ENCODE data around the gene KLHDC7B.
"Not testable (repeated sequence)": the region's sequence is repeated elsewhere in the genome, so short reads cannot be mapped to it uniquely, and the experiment has no call there.

KLHDC7B gene

DNA sequence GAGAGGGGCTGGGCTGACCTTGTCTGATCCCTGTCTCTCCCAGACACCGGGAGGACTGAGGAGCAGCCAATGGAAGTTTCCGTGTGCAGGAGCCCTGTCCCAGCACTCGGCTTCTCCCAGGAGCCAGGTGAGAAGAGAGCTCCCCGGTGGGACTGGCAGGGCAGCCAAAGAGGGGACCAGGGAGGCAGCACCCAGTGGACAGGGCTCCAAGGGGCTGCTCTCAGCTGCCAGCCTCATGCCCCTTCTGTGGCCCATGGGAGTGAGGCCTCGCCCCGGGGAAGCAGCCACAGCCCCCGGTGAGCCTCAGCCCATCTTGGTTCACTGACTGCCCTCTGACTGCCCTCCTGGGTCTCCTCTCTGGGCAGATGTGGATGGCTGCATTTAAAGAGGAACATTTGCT, 27.1 kb upstream of the KLHDC7B start:
- no peak for FAIRE-seq

- no peak for FAIRE-seq
Observed at GRCh38 chr22:50519151-50519550, 26.5 kb upstream of the KLHDC7B start.

DNA sequence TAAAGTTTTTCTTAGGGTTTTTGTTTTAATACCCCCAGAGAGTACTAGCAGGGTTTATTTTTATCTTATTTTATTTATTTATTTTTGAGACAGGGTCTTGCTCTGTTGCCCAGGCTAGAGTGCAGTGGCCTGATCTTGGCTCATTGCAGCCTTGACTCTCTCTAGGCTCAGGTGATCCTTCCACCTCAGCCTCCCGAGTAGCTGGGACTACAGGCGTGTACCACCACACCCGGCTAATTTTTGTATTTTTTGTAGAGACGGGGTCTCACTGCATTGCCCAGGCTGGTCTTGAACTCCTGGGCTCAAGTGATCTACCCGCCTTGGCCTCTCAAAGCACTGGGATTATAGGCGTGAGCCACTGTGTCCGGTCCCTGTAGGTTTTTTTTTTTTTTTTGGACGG, 25.5 kb upstream of the KLHDC7B start:
- not testable (repeated sequence) for FAIRE-seq

DNA sequence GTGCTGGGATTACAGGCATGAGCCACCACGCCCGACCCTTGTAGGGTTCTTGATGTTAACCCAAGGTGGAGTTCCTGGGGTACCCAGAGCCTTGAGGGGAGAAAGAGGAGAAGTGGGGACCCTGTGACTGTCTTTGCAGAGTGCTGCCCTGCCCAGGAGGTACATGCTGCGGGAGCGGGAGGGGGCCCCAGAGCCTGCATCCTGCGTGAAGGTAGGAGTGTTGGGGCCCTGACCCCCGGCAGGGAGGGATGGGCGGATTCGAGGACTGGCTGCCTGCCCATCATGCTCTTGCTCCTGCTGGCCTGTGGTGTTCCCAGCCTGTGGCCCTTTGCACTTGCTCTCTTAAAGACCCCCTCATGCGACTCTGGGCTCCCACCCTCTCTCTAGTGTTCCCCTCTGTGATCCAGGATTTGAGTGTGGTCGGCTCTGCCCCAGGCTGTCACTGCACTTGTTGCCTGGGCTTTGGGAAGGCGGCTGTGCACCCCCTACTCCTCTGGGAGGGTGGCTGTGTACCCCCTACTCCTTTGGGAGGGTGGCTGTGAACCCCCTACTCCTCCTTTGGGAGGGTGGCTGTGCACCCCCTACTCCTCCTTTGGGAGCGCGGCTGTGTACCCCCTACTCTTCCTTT, 24.8 kb upstream of the KLHDC7B start:
- no peak for FAIRE-seq

- FAIRE-seq: no peak
Observed at GRCh38 chr22:50521710-50522109, 24.0 kb upstream of the KLHDC7B start.

DNA sequence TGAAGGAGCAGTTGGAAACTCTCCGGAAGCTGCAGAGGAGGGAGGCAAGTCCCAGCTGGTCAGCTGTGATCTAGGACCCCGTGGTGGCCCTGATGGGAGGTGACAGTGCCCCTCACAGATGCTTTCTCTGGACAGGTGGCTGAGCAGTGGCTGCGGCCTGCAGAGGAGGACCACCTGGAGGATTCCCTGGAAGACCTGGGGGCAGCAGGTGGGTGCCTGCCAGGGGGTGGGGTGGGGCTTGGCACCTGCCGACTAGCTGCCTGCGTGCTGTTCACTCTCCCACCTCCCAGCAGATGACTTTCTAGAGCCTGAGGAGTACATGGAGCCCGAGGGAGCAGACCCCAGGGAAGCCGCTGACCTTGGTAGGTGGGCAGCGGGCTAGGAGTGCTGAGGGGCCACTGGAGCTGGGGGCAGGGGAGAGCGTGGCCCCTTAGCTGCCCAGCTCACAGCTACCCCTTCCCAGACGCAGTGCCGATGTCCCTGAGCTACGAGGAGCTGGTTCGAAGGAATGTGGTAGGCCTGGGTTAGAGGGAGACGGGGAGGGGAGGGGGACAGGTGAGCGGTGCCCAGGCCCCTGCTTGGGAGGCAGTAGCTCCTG, 23.4 kb upstream of the KLHDC7B start:
- no peak for FAIRE-seq

DNA sequence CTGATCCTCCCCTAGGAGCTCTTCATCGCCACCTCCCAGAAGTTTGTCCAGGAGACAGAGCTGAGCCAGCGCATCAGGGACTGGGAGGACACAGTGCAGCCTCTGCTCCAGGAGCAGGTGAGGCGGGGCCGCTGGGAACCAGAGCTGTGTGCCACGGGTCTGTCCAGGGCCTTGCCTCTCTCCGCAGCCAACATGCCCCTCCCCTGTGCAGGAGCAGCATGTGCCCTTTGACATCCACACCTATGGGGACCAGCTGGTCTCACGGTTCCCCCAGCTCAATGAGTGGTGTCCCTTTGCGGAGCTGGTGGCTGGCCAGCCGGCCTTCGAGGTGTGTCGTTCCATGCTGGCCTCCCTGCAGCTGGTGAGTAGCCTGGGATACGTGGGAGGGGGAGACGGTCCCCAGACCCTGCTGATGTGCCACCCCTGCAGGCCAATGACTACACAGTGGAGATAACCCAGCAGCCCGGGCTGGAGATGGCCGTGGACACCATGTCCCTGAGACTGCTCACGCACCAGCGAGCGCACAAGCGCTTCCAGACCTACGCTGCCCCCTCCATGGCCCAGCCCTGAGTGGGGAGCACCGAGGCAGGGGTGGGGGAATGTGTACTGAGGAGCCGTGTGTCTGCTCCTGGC, 22.8 kb upstream of the KLHDC7B start:
- FAIRE-seq: no peak

GRCh38 chr22:50523458-50523805, 22.3 kb upstream of the KLHDC7B start:
- FAIRE-seq: no peak

GRCh38 chr22:50523806-50524675, 21.7 kb upstream of the KLHDC7B start:
- FAIRE-seq: no peak

GRCh38 chr22:50524676-50525103, 21.0 kb upstream of the KLHDC7B start:
- FAIRE-seq: no peak

GRCh38 chr22:50525104-50525857, 20.4 kb upstream of the KLHDC7B start, which contains the start of gene SCO2:
SCO2 (minus strand) TSS chr22:50525598; CDS start chr22:50524411, 1,187 bp downstream.
- FAIRE-seq: peak; percentile 16

- FAIRE-seq: no peak
Observed at GRCh38 chr22:50525858-50526107, 19.9 kb upstream of the KLHDC7B start.

GRCh38 chr22:50526108-50526833, 19.4 kb upstream of the KLHDC7B start:
- no peak for FAIRE-seq

GRCh38 chr22:50526834-50527801, 18.6 kb upstream of the KLHDC7B start:
- FAIRE-seq: no peak

DNA sequence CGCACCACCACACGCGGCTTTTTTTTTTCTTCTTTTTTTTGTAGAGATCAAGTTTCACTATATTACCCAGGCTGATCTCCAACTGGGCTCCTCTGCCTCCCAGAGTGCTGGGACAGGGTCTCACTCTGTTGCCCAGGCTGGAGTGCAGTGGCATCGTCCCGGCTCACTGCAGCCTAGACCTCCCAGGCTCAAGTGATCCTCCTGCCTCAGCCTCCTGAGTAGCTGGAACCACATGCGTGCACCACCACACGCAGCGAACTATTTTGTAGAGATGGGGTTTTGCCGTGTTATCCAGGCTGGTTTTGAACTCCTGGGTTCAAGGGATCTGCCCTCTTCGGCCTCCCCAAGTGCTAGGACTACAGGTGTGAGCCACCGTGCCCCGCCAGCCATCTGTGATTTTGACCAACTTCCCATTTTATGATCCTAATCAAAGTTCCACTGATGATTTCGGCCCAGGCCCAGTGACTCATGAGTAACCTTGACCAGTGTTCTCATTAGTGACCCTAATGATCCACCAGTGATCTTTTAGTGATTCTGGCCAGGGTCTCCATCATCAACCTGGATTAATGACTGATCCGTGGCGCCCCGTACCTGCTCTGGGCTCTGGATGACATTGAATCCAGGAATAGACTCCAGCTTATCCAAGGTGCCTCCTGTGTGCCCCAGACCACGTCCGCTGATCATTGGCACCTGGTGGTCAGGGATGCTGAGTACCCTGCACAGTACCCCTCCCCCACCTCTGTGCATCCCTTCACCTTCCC, 17.6 kb upstream of the KLHDC7B start:
- no peak for FAIRE-seq

- FAIRE-seq: no peak
Observed at GRCh38 chr22:50528682-50529415, 16.9 kb upstream of the KLHDC7B start.

GRCh38 chr22:50529416-50529896, 16.2 kb upstream of the KLHDC7B start:
- FAIRE-seq: no peak

DNA sequence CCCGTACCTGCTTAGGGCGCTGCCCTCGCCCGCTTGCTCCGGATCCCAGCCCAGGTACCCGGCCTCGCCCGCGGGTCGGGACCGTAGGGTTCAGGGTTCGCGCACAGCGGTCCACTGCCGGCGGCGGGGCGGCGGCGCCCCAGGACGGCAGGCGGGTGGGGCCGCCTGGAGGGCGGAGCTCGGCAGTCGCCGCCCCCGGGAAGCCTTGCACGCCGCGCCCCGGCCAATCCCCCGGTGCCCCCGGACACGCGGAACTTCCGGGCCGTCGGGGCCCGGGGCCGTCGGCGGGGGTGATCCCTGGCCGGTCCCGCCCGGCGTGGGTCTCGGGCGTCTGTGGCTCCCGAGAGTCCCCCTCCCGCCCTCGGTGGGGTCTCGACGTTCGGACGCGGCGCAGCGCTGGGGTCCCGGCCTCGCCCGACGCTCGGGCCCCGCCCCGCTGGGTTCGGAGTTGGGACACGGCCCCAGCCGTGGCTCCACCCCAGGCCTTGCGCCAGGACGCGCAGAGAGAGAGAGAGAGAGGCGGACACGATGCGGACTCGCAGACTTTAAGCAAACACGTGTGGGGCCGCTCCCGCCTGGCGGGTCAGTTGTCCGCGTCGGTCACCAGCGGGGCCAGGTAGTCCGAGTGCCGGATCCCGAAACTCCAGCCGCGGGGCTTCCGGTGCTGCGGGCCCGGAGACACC, 15.7 kb upstream of the KLHDC7B start, which contains the start of gene TYMP:
TYMP (minus strand) TSS at position 116 of the 683 bp plus-strand sequence. CDS start 303 bp downstream, outside the sequence.
- no peak for FAIRE-seq

- FAIRE-seq: no peak
Observed at GRCh38 chr22:50530580-50530876, 15.2 kb upstream of the KLHDC7B start.
